Mucosa of rectum (tissue), 2 donors: ENCODE measurements around the gene POLE.

Experiments
- H3K27ac ChIP-seq, 2 donors: one replicate each; pipeline ENCODE4 v1.7.0; 2013; ENCODE audit warnings: inconsistent platforms in 2 of 2, low read depth in 2 of 2, low read length in 2 of 2
- H3K27me3 ChIP-seq, 2 donors: one replicate each; pipeline ENCODE4 v1.7.0; 2013; ENCODE audit warnings: low read length in 2 of 2; ENCODE audit not compliant: control insufficient read depth in 2 of 2, insufficient read depth in 2 of 2
- H3K36me3 ChIP-seq, 2 donors: one replicate each; pipeline ENCODE4 v1.7.0; 2013; ENCODE audit warnings: low read length in 2 of 2; ENCODE audit not compliant: control insufficient read depth in 2 of 2, insufficient read depth in 2 of 2
- H3K4me1 ChIP-seq, 2 donors: one replicate each; pipeline ENCODE4 v1.7.0; 2013; ENCODE audit warnings: low read length in 2 of 2, mild to moderate bottlenecking in 1 of 2; ENCODE audit not compliant: control insufficient read depth in 2 of 2, insufficient read depth in 2 of 2
- H3K4me3 ChIP-seq, 2 donors: one replicate each; pipeline ENCODE4 v1.7.0; 2013; ENCODE audit warnings: low read length in 2 of 2
- H3K9ac ChIP-seq, 2 donors: one replicate each; pipeline ENCODE4 v1.7.0; 2013; ENCODE audit warnings: low read length in 2 of 2, low read depth in 1 of 2, mild to moderate bottlenecking in 1 of 2
- H3K9me3 ChIP-seq, 2 donors: one replicate each; pipeline ENCODE4 v1.7.0; 2013; ENCODE audit warnings: low read length in 2 of 2; ENCODE audit not compliant: control insufficient read depth in 2 of 2
- donor health status: healthy.
- donor health status: Normal muscosa, but diverticular disease.

The POLE gene

DNA sequence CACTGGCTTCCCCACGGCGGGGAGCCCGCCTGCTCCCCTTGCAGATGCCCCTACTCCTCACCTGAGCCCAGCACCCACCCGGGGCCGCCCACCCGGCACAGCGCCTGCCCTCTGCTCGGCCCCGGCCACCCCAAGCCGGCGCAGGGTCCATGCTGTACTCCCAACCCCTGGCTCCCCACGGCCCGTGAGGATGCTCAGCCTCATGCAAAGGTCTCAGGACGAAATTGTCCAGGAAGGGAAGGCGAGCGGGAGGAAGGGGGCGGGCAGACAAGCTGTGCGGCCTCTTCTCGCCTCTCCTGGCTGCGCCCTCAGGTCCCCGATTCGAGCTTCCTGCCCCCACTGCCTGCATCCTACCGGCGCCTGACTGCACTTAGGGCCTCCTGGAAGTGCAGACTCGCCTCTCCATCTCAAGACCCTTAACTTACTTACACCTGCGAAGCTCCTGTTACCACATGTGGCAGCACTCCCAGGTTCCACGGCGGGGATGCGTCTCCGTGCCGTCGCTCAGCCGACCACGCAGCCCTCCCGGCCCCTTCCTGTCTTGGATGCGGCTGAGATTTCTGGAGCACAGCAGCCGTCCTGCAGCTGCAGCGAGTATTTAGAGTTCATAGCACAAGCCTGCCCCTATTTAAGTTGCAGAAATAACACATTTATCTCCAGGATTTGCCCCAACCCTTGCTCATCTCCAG is 94.7 kb downstream of the POLE start:
- H3K36me3 ChIP-seq: no peaks in the 10 kb centered on the region

DNA sequence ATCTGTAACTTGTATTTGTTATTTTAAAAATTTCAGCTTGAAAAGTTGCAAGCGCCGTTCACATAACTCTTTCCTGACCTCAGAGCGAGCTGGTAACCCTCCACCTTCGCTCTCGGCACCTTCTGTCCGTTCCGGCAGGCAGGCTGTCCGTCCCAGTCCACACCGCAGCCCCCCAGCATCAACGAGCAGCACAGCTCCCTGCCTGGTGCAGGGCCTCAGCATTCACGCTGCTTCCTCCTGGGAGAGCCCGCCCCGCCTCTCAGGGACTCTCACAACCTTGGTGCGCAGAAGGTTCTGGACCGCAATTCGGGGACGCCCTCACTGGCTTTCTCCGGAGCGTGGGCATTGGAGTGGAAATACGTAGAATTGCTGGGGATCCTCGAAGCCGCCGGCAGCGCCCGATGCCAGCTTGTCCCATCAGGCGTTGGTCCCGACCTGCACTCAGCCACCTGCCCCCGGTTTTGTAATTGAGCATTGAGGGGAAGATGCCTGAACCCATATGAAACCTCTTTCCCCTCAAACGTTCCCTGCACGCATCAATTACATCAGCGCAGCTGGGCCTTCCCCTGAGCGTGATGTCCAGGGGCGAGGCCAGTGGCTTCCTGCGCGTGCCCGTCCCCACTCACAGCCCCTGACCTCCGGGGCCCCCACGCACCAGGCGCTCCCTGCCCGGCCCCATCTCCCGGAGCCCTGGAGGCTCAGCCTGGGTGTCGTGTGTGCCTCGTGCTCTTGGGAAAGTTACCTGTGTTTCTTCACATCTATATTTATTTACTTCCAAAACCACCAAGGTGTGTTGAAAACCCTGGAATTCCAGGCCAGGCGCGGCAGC is 95.8 kb downstream of the POLE start:
- Histone ChIP-seq H3K36me3 (no peaks in the 10 kb centered on the region), H3K27me3 (no peaks in the 10 kb centered on the region), H3K9ac (no peak overlapping the region), H3K9me3 (no peaks in the 10 kb centered on the region), H3K27ac (no peak overlapping the region), H3K4me1 (peaks cover 5 to 8% of the 10 kb centered on the region in 2 donors), H3K4me3 (no peak overlapping the region)

More for the DNA sequence above, 94.7 kb downstream of the POLE start:
- H3K9ac ChIP-seq: no peak overlapping the region
- H3K4me3 ChIP-seq: no peak overlapping the region
- no peak overlapping the region for H3K27ac ChIP-seq
- peaks cover 6 to 8% of the 10 kb centered on the region in 2 donors for H3K4me1 ChIP-seq
- H3K9me3 ChIP-seq: no peaks in the 10 kb centered on the region
- no peaks in the 10 kb centered on the region for H3K27me3 ChIP-seq

DNA sequence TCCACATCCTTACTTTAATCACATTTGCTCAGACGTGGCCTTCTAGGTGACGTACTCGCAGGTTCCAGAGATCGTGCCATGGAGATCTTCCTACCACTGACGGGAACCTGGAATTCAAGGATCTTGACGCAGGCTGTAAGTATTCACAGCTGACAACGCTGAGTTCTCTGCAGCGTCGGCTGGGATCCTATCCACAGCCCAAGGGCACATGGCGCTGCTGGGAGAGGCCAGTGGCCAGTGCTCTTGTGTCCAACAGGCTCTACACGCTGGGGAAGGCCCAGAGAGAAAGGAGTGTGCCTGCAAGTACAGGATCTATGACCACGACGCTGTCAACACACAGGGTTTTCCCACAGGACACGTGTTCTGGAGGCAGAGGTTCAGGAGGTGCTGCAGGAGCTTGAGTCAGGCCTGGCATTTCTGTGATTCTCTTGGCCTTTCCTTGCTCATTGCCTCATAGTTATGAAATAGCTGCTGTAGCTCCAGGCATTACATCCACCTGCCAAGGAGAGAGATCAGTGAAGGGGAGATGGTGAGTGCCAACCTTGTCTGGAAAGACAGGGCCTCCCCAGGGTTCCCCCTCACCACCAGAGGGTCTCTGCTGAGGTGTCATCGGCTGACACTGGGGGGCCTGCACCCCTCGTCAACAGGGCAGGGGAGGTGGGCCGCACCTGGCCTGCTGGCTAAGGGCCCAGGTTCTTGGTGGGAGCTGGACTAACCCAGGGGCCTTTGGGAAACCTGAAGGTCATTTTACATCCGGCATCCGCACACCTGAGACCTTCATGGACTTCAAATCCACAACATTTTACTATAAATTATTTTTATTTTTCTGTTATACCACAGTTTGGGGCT is 98.1 kb downstream of the POLE start:
- Histone ChIP-seq H3K9ac (no peak overlapping the region), H3K4me1 (peaks cover 5 to 8% of the 10 kb centered on the region in 2 donors), H3K27me3 (no peaks in the 10 kb centered on the region), H3K36me3 (no peaks in the 10 kb centered on the region), H3K9me3 (no peaks in the 10 kb centered on the region), H3K27ac (no peak overlapping the region), H3K4me3 (no peak overlapping the region)

DNA sequence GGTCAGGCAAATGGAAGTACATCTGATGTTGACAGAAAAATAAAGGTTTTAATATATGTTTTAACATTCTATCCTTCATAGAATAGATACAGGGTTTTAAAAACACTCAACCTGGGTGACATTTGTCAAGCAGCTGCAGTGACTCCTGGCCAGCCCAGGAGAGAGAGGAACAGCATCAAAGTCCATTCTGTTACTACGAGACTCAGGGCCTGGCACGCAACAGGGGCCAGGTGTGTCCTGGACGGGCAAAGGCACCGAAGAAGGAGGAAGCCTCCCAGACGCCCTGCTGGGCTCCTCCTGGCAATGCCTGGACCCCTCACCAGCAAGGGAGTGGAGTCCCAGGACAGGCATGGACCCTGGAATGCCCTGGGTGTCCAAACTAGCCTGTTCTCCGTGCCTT is 98.8 kb downstream of the POLE start:
- Histone ChIP-seq H3K27ac (no peak overlapping the region), H3K9me3 (no peaks in the 10 kb centered on the region), H3K36me3 (no peaks in the 10 kb centered on the region), H3K27me3 (no peaks in the 10 kb centered on the region), H3K9ac (no peak overlapping the region), H3K4me3 (no peak overlapping the region), H3K4me1 (peaks cover under 1 to 3% of the 10 kb centered on the region in 2 donors)

DNA sequence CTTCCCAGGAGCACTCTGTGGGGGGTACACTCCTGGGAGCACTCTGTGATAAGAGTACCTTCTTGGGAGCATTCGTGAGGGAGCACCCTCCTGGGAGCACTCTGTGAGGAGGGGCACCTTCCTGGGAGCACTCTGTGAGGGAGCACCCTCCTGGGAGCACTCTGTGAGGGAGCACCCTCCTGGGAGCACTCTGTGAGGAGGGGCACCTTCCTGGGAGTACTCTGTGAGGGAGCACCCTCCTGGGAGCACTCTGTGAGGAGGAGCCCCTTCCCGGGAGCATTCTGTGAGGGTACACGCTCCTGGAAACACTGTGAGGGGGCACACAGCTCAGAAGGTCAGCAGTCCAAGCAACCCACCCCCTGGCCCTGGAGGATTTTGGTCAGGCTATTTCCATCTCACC is 99.4 kb downstream of the POLE start:
- Histone ChIP-seq H3K36me3 (no peaks in the 10 kb centered on the region), H3K4me3 (no peak overlapping the region), H3K27ac (no peak overlapping the region), H3K9ac (no peak overlapping the region), H3K9me3 (no peaks in the 10 kb centered on the region), H3K4me1 (no peaks in the 10 kb centered on the region), H3K27me3 (no peaks in the 10 kb centered on the region)

DNA sequence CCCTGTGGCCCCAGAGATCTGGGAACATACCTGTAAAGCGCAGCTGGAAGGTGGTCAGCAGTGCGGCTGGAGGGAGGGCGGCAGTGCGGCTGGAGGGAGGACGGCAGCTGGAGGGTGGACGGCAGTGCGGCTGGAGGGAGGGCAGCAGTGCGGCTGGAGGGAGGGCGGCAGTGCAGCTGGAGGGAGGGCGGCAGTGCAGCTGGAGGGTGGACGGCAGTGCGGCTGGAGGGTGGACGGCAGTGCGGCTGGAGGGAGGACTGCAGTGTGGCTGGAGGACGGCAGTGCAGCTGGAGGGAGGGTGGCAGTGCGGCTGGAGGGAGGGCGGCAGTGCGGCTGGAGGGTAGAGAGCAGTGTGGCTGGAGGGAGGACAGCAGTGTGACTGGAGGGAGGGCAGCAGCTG is 100.2 kb downstream of the POLE start:
- Histone ChIP-seq H3K4me3 (no peak overlapping the region), H3K27ac (no peak overlapping the region), H3K9ac (no peak overlapping the region), H3K4me1 (no peaks in the 10 kb centered on the region), H3K27me3 (no peaks in the 10 kb centered on the region), H3K36me3 (no peaks in the 10 kb centered on the region), H3K9me3 (no peaks in the 10 kb centered on the region)

DNA sequence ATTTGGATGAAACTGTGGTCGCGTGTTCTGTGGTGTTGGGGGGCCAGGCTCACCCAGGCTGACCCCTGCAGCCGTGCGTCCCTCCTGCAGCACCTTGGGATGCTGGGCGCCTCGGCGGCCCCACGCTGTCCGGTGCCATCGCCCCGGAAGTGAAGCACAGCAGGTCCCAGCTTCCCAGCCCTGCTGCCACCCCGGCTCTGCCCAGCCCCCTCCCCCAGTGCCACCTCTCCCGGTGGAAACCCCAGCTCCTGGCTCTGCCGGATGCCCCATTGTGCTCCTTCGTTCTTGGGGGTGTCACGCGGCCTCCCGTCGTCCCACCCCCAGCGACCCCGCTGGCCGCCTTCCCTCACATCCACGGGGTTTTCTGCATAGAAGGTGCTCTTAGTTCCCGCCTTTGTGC is 102.0 kb downstream of the POLE start:
- no peaks in the 10 kb centered on the region for H3K9me3 ChIP-seq
- H3K9ac ChIP-seq: no peak overlapping the region

DNA sequence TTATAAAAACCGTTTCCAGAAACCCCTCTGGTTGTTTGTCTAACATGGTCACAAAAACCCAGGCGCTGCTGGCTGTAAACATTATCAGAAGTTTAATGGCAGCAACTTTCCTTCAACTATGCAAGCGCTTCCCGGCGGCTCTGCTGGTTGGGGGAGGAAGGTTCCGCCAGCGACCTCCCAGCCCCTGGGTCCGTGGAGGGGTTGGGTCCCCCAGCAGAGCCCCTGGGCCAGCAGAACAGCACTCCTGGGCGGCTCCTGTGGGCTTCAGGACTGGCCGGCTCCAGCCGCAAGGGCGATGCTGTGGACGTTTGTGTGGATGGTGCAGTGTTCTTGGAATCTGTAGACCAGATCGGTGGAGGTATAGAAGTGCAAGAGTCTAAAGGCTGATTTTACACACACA is 102.7 kb downstream of the POLE start:
- peaks cover 4 to 5% of the 10 kb centered on the region in 2 donors for H3K36me3 ChIP-seq
- no peaks in the 10 kb centered on the region for H3K4me1 ChIP-seq
- no peaks in the 10 kb centered on the region for H3K27me3 ChIP-seq
- no peaks in the 10 kb centered on the region for H3K9me3 ChIP-seq
- H3K4me3 ChIP-seq: no peak overlapping the region
- no peak overlapping the region for H3K27ac ChIP-seq
- no peak overlapping the region for H3K9ac ChIP-seq

More for the DNA sequence above, 102.0 kb downstream of the POLE start:
- H3K27me3 ChIP-seq: no peaks in the 10 kb centered on the region
- no peak overlapping the region for H3K4me3 ChIP-seq
- H3K36me3 ChIP-seq: peaks cover 4 to 5% of the 10 kb centered on the region in 2 donors
- no peak overlapping the region for H3K27ac ChIP-seq
- no peaks in the 10 kb centered on the region for H3K4me1 ChIP-seq

DNA sequence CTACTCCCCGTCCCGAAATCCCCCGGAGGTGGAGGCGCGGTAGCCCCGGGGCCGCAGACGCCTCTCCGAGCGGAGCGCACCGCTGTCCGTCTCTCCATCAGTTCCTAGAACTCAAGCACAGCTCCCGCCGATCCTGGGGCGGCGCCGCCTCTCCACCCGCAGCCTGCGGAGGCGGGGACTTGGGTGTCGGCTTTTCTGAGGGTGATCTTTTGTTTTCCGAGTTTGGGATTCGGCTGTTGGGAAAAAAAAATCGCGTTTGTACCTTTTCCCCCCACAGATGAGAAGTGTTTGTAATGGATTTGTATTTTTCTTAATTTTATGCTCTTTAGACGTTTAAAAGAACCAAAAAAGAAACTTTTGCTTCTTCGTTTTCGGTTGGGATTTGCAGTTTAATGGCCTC is 103.4 kb downstream of the POLE start:
- H3K4me1 ChIP-seq: no peaks in the 10 kb centered on the region
- no peaks in the 10 kb centered on the region for H3K9me3 ChIP-seq
- H3K36me3 ChIP-seq: peaks cover 4 to 5% of the 10 kb centered on the region in 2 donors
- H3K27ac ChIP-seq: no peak overlapping the region
- H3K4me3 ChIP-seq: no peak overlapping the region
- no peaks in the 10 kb centered on the region for H3K27me3 ChIP-seq
- H3K9ac ChIP-seq: no peak overlapping the region

DNA sequence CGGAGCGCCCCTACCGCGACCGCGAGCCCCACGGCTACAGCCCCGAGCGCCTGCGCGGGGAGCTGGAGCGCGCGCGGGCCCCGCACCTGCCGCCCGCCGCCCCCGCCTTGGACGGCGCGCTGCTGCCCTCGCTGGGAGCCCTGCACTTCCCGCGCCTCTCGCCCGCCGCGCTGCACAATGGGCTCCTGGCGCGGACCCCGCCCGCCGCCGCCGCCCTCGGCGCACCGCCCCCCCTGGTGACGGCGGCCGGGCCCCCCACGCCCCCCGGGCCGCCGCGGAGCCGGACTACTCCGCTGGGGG is 103.8 kb downstream of the POLE start:
- no peak overlapping the region for H3K27ac ChIP-seq
- H3K36me3 ChIP-seq: peaks cover 4 to 8% of the 10 kb centered on the region in 2 donors
- no peak overlapping the region for H3K9ac ChIP-seq
- no peaks in the 10 kb centered on the region for H3K4me1 ChIP-seq
- H3K9me3 ChIP-seq: no peaks in the 10 kb centered on the region
- H3K4me3 ChIP-seq: no peak overlapping the region
- no peaks in the 10 kb centered on the region for H3K27me3 ChIP-seq
